CD4-positive, alpha-beta T cell treated with Interferon gamma for 1 hour (primary cell): ENCODE results near the gene IGFBP4.

Source experiments
- DNase-seq: peaks from one replicate; pipeline ENCODE4 v3.0.0-alpha.2; 2020

Gene IGFBP4

GRCh38 chr17:40493697-40494096 lies 50.4 kb downstream of the IGFBP4 start:
- DNase-seq, result no peak

- no peak for DNase-seq
Measured at GRCh38 chr17:40495140-40495539, 51.9 kb downstream of the IGFBP4 start.

GRCh38 chr17:40496170-40496569 lies 52.9 kb downstream of the IGFBP4 start:
- DNase-seq, result no peak

- DNase-seq, result no peak
Measured at GRCh38 chr17:40496634-40497420, 53.6 kb downstream of the IGFBP4 start.

GRCh38 chr17:40497695-40498094 lies 54.4 kb downstream of the IGFBP4 start:
- DNase-seq, result no peak

- no peak for DNase-seq
Measured at GRCh38 chr17:40498281-40499084, 55.2 kb downstream of the IGFBP4 start.

- DNase-seq, result no peak
Measured at GRCh38 chr17:40499551-40500189, 56.4 kb downstream of the IGFBP4 start.

GRCh38 chr17:40500190-40500589 lies 56.9 kb downstream of the IGFBP4 start:
- DNase-seq, result no peak

GRCh38 chr17:40500709-40501108 lies 57.5 kb downstream of the IGFBP4 start:
- DNase-seq, result no peak

GRCh38 chr17:40501499-40501911 lies 58.3 kb downstream of the IGFBP4 start, which contains the start of gene TNS4:
TSS of gene TNS4 (minus strand) at chr17:40501623. CDS start at chr17:40496425, 5,198 bp downstream.
- DNase-seq, result no peak

GRCh38 chr17:40502716-40503115 lies 59.5 kb downstream of the IGFBP4 start:
- no peak for DNase-seq

GRCh38 chr17:40503154-40503553 lies 59.9 kb downstream of the IGFBP4 start:
- DNase-seq, result no peak

GRCh38 chr17:40506786-40507185 lies 63.5 kb downstream of the IGFBP4 start:
- DNase-seq, result no peak
